Hepatocyte (in vitro differentiated cells): ENCODE measurements around the gene RTN4IP1. TPM values are rescaled to one million over a fixed set of nuclear protein-coding genes. Genes with fewer than 3 reads are reported as not detected.

ENCODE experiments used
- DNase-seq: peaks from one replicate; pipeline ENCODE4 v3.0.0-alpha.2; 2016; ENCODE audit warnings: low spot score
- H2AFZ ChIP-seq: fragments of 200-600 bp; sonication (generic); 2 replicates; pipeline ENCODE4 v1.6.0; 2016; ENCODE audit warnings: antibody characterized with exemption, mild to moderate bottlenecking
- H3K27ac ChIP-seq: fragments of 200-600 bp; sonication (generic); 2 replicates; pipeline ENCODE4 v1.5.1; 2016; ENCODE audit warnings: mild to moderate bottlenecking
- H3K27me3 ChIP-seq: fragments of 200-600 bp; sonication (generic); 2 replicates; pipeline ENCODE4 v1.6.1; 2016
- H3K36me3 ChIP-seq: fragments of 200-600 bp; sonication (generic); replicated peaks from 2 replicates; pipeline ENCODE4 v1.5.1; 2016; ENCODE audit warnings: low read depth; ENCODE audit not compliant: insufficient read depth
- H3K4me1 ChIP-seq: fragments of 200-600 bp; sonication (generic); 2 replicates; pipeline ENCODE4 v1.5.1; 2016; ENCODE audit warnings: mild to moderate bottlenecking, moderate library complexity; ENCODE audit not compliant: insufficient read depth
- H3K4me2 ChIP-seq: fragments of 200-600 bp; sonication (generic); 2 replicates; pipeline ENCODE4 v1.6.0; 2016
- H3K4me3 ChIP-seq: fragments of 200-600 bp; sonication (generic); 2 replicates; pipeline ENCODE4 v1.5.1; 2016; ENCODE audit warnings: mild to moderate bottlenecking
- H3K79me2 ChIP-seq: fragments of 200-600 bp; sonication (generic); 2 replicates; pipeline ENCODE4 v1.6.0; 2017; ENCODE audit warnings: mild to moderate bottlenecking
- H3K9me2 ChIP-seq: fragments of 200-600 bp; sonication (generic); replicated peaks from 2 replicates; pipeline ENCODE4 v1.6.0; 2017; ENCODE audit warnings: mild to moderate bottlenecking; ENCODE audit not compliant: insufficient read depth
- H3K9me3 ChIP-seq: fragments of 200-600 bp; sonication (generic); 2 replicates; pipeline ENCODE4 v1.5.1; 2016; ENCODE audit warnings: low read depth, mild to moderate bottlenecking
- H4K20me1 ChIP-seq: fragments of 200-600 bp; sonication (generic); 2 replicates; pipeline ENCODE4 v1.6.0; 2016; ENCODE audit warnings: mild to moderate bottlenecking; ENCODE audit not compliant: insufficient read depth, poor library complexity, severe bottlenecking
- EZH2 ChIP-seq: fragments of 200-600 bp; sonication (generic); IDR thresholded peaks from 2 replicates; pipeline ENCODE4 v1.6.1; 2016; ENCODE audit warnings: antibody characterized with exemption, mild to moderate bottlenecking, borderline replicate concordance
- EZH2phosphoT487 ChIP-seq: fragments of 200-600 bp; sonication (generic); IDR thresholded peaks from one replicate; pipeline ENCODE4 v1.6.1; 2018; ENCODE audit warnings: antibody characterized with exemption, mild to moderate bottlenecking, low read depth, moderate library complexity; ENCODE audit not compliant: unreplicated experiment, severe bottlenecking
- WGBS: methylation state at CpG from one replicate; pipeline ENCODE4 v1.1.6; 2016; ENCODE audit warnings: low lambda C conversion rate; ENCODE audit errors: missing lambda C conversion rate; 5-methylcytosine and 5-hydroxymethylcytosine counted together
- polyA plus RNA-seq: library from polyadenylated mRNA; unstranded; fragments of >200 nt; fragmentation: Nextera tagmentation; extraction: Ambion mirVana; gene quantifications from 2 replicates; pipeline ENCODE4 v1.2.1, GENCODE V29; 2016
- small RNA-seq: library from RNA; depleted of rRNA; stranded (forward); fragments of <200 nt; gene quantifications from one replicate; pipeline ENCODE3, GENCODE V24; 2014
- total RNA-seq: library from RNA; depleted of rRNA; stranded (reverse); fragments of >200 nt; gene quantifications from 2 replicates; pipeline ENCODE4 v1.2.3, GENCODE V29; 2014
- TF ChIP-seq, protein P1 (sequence below): fragments of 200-600 bp; sonication (generic); IDR thresholded peaks from 2 replicates; pipeline ENCODE4 v1.5.1; 2016; ENCODE audit warnings: antibody characterized with exemption, mild to moderate bottlenecking; ENCODE audit not compliant: poor library complexity

Gene RTN4IP1
- total and polyA plus RNA-seq, 2 experiments from 2014 or later, result 4.9 to 6.2 TPM

- TF ChIP-seq EZH2 (no peak), EZH2phosphoT487 (no peak)
- TF ChIP-seq, protein P1, sequence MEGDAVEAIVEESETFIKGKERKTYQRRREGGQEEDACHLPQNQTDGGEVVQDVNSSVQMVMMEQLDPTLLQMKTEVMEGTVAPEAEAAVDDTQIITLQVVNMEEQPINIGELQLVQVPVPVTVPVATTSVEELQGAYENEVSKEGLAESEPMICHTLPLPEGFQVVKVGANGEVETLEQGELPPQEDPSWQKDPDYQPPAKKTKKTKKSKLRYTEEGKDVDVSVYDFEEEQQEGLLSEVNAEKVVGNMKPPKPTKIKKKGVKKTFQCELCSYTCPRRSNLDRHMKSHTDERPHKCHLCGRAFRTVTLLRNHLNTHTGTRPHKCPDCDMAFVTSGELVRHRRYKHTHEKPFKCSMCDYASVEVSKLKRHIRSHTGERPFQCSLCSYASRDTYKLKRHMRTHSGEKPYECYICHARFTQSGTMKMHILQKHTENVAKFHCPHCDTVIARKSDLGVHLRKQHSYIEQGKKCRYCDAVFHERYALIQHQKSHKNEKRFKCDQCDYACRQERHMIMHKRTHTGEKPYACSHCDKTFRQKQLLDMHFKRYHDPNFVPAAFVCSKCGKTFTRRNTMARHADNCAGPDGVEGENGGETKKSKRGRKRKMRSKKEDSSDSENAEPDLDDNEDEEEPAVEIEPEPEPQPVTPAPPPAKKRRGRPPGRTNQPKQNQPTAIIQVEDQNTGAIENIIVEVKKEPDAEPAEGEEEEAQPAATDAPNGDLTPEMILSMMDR, result no peak
- Histone ChIP-seq H3K9me3 (no peaks in the 10 kb centered on the region), H3K36me3 (no peaks in the 10 kb centered on the region), H3K4me3 (no peak overlapping the region), H4K20me1 (no peaks in the 10 kb centered on the region), H3K27me3 (no peaks in the 10 kb centered on the region), H3K4me2 (no peak overlapping the region), H3K9me2 (no peaks in the 10 kb centered on the region), H3K27ac (no peak overlapping the region), H2AFZ (no peak overlapping the region), H3K79me2 (no peaks in the 10 kb centered on the region), H3K4me1 (no peaks in the 10 kb centered on the region)
- DNase-seq, result no peak
- 100% methylated on average over 1 of the region's 1 CpG for WGBS
Measured at GRCh38 chr6:106525882-106526275, 103.4 kb downstream of the RTN4IP1 start.

GRCh38 chr6:106525107-106525881 is 104.0 kb downstream of the RTN4IP1 start:
- Histone ChIP-seq H3K9me3 (no peaks in the 10 kb centered on the region), H3K27me3 (no peaks in the 10 kb centered on the region), H3K4me1 (no peaks in the 10 kb centered on the region), H3K27ac (no peak overlapping the region), H3K4me2 (no peak overlapping the region), H3K36me3 (no peaks in the 10 kb centered on the region), H3K4me3 (no peak overlapping the region), H2AFZ (no peak overlapping the region), H4K20me1 (no peaks in the 10 kb centered on the region), H3K9me2 (no peaks in the 10 kb centered on the region), H3K79me2 (no peaks in the 10 kb centered on the region)
- WGBS, result 67% methylated on average over 7 of the region's 7 CpGs
- DNase-seq, result no peak
- TF ChIP-seq, protein P1, result no peak
- TF ChIP-seq EZH2, result no peak
- TF ChIP-seq EZH2phosphoT487, result no peak

- no peak overlapping the region for H3K27ac ChIP-seq
- no peak overlapping the region for H2AFZ ChIP-seq
- no peak for DNase-seq
- WGBS, result 87% methylated on average over 6 of the region's 6 CpGs
- no peaks in the 10 kb centered on the region for H3K9me2 ChIP-seq
- no peaks in the 10 kb centered on the region for H3K9me3 ChIP-seq
- no peaks in the 10 kb centered on the region for H3K36me3 ChIP-seq
- H4K20me1 ChIP-seq, result no peaks in the 10 kb centered on the region
- TF ChIP-seq EZH2 (no peak), EZH2phosphoT487 (no peak)
- TF ChIP-seq, protein P1, result no peak
- H3K79me2 ChIP-seq, result no peaks in the 10 kb centered on the region
- no peaks in the 10 kb centered on the region for H3K4me1 ChIP-seq
- no peak overlapping the region for H3K4me3 ChIP-seq
- no peak overlapping the region for H3K4me2 ChIP-seq
- no peaks in the 10 kb centered on the region for H3K27me3 ChIP-seq
Measured at GRCh38 chr6:106522562-106523250, 106.6 kb downstream of the RTN4IP1 start.

Small RNA genes within 50 kb of the gene (small RNA-seq; reads per million reads assigned to genes)
- not detected for gene RNU6-527P

Other genes with a start within 250 kb of the RTN4IP1 start
- gene QRSL1, start 80 bp upstream of the RTN4IP1 start, total RNA-seq, result 13.6 and 16.1 TPM in 2 replicates
- 9.9 and 11.4 TPM in 2 replicates for gene QRSL1, start 80 bp upstream of the RTN4IP1 start, polyA plus RNA-seq